Pancreas (tissue), 10 donors: Measurements from ENCODE around the gene TMEM150A. TPM values are rescaled to one million over a fixed set of nuclear protein-coding genes. Genes with fewer than 3 reads are reported as not detected.

Experiments
- ATAC-seq, 4 donors: fragments of 200-7000 bp; cut with Tn5 transposase; one replicate each; pipeline versions ENCODE4 v1.8.0 to v1.9.1; 2020; ENCODE audit warnings: mild to moderate bottlenecking in 4 of 4, moderate library complexity in 4 of 4
- DNase-seq, 6 donors: peaks; one replicate each; pipeline ENCODE4 v3.0.0-alpha.2; 2020
- FAIRE-seq: peaks from 2 replicates; lab custom pipeline; 2012; peaks lifted over from hg19 to GRCh38; lab: Jason Lieb, UNC
- H3K27ac ChIP-seq, 4 donors: fragments of 200-600 bp; sonication (generic); 1 replicate in 3 of 4; 2 replicates in 1 of 4; pipeline versions ENCODE4 v1.5.0 to v1.8.0; 2020
- H3K27me3 ChIP-seq, 4 donors: fragments of 200-600 bp; one replicate each; pipeline ENCODE4 v1.8.0; 2021
- H3K36me3 ChIP-seq, 3 donors: fragments of 200-600 bp; sonication (generic) in 1 of 3; one replicate each; pipeline versions ENCODE4 v1.5.0 to v1.8.0; 2020 to 2021
- H3K4me1 ChIP-seq, 3 donors: fragments of 200-600 bp; one replicate each; pipeline ENCODE4 v1.8.0; 2021
- H3K4me3 ChIP-seq, 4 donors: fragments of 200-600 bp; sonication (generic) in 2 of 4; one replicate each; pipeline versions ENCODE4 v1.5.0 to v1.8.0; 2020 to 2021
- H3K9me3 ChIP-seq, 4 donors: fragments of 200-600 bp; one replicate each; pipeline ENCODE4 v1.8.0; 2021
- CTCF ChIP-seq, 4 donors: fragments of 200-600 bp; sonication (generic) in 3 of 4; IDR thresholded peaks; one replicate each; pipeline versions ENCODE4 v1.5.0 to v1.8.0; 2021; ENCODE audit warnings: antibody characterized with exemption in 4 of 4
- WGBS, 2 donors: extraction: QIAGEN DNeasy Blood & Tissue Kit; methylation state at CpG; one replicate each; pipeline ENCODE4 v1.1.7; 2013; 5-methylcytosine and 5-hydroxymethylcytosine counted together
- intact Hi-C, 3 donors: fragments of 100-400 bp; cut with DNase I; formaldehyde crosslinking; loops; one replicate each; pipeline versions ENCODE4 v1.11.1 to v1.14.2; 2022
- polyA plus RNA-seq, 2 donors: library from polyadenylated mRNA; stranded (reverse); fragments of 200-250 nt; gene quantifications; one replicate each; pipeline ENCODE4 v1.2.3, GENCODE V29; 2013
- total RNA-seq, 6 donors: library from RNA; stranded (reverse); fragmentation: NEBNext Ultra II Directional in 4 of 6; extraction: Animal tissue kit (Norgen Biotek cat#: 25700) in 4 of 6; gene quantifications; one replicate each; pipeline versions ENCODE4 v1.2.1 to v1.2.4, GENCODE V29; 2021 to 2023
- donor health status: healthy with polysubstance abuse.
- donor health status: DM: no; HTN: no; CAD: no; lungs with moderate emphysema.
- donor health status: DM: no; HTN: no; CAD: no.
- donor health status: control.
- donor health status: control.
- donor health status: Bipolar disorder and iron deficiency.
- donor health status: DM: yes; HTN: yes; CAD: no.
- donor health status: DM: no; HTN: no; CAD: no.
- donor health status: DM: no; HTN: no; CAD: no.
- donor health status: DM: yes; HTN: yes; CAD: no.

TMEM150A gene
- total and polyA plus RNA-seq, 8 donors, result 14.8 to 47.6 (median 18.3) TPM

DNA sequence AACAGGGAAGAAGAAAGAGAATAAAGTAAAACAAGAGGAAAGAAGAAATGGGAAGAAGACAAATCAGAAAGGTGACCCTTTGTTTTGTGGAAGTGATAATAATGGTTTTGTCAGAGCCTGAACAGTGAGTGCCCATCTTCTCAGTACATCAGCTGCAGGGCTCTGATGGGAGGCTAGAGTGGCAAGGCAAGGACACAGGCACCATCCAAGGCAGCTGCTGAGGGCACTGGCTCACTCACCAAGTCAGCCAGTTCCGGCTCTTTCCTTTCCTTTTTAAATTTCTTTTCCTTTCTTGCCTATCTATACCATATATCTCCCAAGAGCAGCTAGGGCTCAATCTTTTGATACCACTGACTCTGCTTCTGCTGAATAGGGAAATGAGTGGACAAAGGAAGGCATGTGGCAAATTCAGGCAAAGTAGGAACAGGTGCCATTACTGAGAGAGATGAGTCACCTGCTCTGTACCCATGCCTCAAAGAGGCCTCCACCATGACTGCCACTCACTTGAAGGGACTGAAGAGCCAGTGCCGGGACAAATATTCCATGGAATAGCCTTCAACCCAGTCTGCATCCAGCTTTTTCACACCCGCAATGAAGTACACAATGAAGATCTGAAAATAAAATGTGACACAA is 47.4 kb downstream of the TMEM150A start:
- Histone ChIP-seq H3K4me3 (no peak overlapping the region), H3K27ac (no peak overlapping the region), H3K4me1 (peaks cover 0 to 20% (median 9%) of the 10 kb centered on the region in 3 donors), H3K36me3 (peaks cover 0 to 43% (median 8%) of the 10 kb centered on the region in 3 donors), H3K9me3 (no peaks in the 10 kb centered on the region), H3K27me3 (no peaks in the 10 kb centered on the region)
- no peak for ATAC-seq
- intact Hi-C loops, result loop anchor here (5.0 to 10.0 kb wide), 2 partner anchors 130 to 133 kb away; no protein-coding TSS in a partner anchor
- DNase-seq, result no peak
- WGBS, 2 donors, result 89 to 92% methylated on average over 3 of the region's 3 CpGs
- TF ChIP-seq CTCF (IDR thresholded peaks at IDR 0.05), result no peak
- FAIRE-seq, result no peak

DNA sequence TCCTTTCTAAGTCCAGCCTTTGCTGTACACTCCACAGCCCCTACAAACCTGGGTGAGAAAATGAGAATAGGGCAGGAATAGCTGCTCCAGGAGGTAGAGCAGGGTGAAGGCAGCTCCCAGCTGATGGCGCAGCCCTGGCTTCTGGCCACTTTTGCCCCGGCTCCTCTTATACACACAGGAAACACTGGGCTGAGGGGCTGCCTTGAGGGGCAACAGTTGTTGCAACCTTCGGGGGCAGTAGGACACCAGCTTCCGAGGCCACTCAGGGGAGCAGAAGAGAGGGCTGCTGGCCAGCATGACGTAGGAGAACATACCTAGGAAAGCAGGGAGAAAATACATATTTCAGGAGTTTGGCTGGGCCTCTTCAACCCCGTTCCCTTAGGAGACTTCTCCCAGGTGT is 49.3 kb downstream of the TMEM150A start:
- ATAC-seq (no peak), FAIRE-seq (no peak), DNase-seq (no peak)
- no peak for TF ChIP-seq CTCF (IDR thresholded peaks at IDR 0.05)
- 82 to 88% methylated on average over 6 of the region's 6 CpGs for WGBS, 2 donors
- Histone ChIP-seq H3K4me3 (no peak overlapping the region), H3K9me3 (no peaks in the 10 kb centered on the region), H3K27ac (no peak overlapping the region), H3K4me1 (peaks cover 0 to 11% (median 0%) of the 10 kb centered on the region in 3 donors), H3K27me3 (no peaks in the 10 kb centered on the region), H3K36me3 (peaks cover 0 to 48% (median 8%) of the 10 kb centered on the region in 3 donors)
- intact Hi-C loops, result loop anchor here (5.0 to 10.0 kb wide), 2 partner anchors 128 to 131 kb away; no protein-coding TSS in a partner anchor

GRCh38 chr2:85551698-85552678 is 50.5 kb downstream of the TMEM150A start:
- peak; percentile 75 to 87 (median 85) for TF ChIP-seq CTCF (IDR thresholded peaks at IDR 0.05)
- FAIRE-seq, result no peak

DNA sequence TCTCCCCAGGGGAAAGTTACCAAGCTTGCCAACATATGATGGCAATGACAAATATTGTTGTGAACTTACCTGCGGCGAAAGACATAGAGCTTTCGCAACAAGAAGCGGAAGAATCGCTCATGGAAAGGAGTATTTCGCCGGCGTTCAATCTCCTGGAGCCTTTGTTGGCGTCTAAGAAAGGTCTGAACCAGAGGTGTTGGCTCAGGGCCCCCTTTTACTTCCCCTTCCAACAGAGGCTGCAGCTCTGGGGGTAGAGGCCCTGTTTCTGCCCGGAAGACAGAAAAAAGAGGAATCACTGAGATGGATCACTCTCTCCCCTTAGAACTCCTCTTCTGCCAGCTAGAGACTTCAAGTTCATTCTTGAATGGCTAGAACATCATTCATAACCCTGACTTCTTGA is 52.0 kb downstream of the TMEM150A start:
- intact Hi-C loops, result loop anchor here (5.0 to 10.0 kb wide), 2 partner anchors 126 to 128 kb away; no protein-coding TSS in a partner anchor
- H3K9me3 ChIP-seq, result no peaks in the 10 kb centered on the region
- ATAC-seq (no peak), FAIRE-seq (no peak), DNase-seq (no peak)
- no peak overlapping the region for H3K4me3 ChIP-seq
- TF ChIP-seq CTCF (IDR thresholded peaks at IDR 0.05), result no peak
- no peaks in the 10 kb centered on the region for H3K27me3 ChIP-seq
- H3K36me3 ChIP-seq, result peaks cover 0 to 49% (median 16%) of the 10 kb centered on the region in 3 donors
- peaks cover 0 to 11% (median under 1%) of the 10 kb centered on the region in 3 donors for H3K4me1 ChIP-seq
- H3K27ac ChIP-seq, result peak overlapping the region in 1 of 4 donors; percentile 28
- WGBS, 2 donors, result 82 to 89% methylated on average over 10 of the region's 10 CpGs

More at GRCh38 chr2:85551698-85552678, 50.5 kb downstream of the TMEM150A start:
- Histone ChIP-seq H3K4me1 (peaks cover 0 to 11% (median 0%) of the 10 kb centered on the region in 3 donors), H3K27me3 (no peaks in the 10 kb centered on the region), H3K27ac (peak overlapping the region in 1 of 4 donors; percentile 30), H3K9me3 (no peaks in the 10 kb centered on the region), H3K36me3 (peaks cover 0 to 48% (median 8%) of the 10 kb centered on the region in 3 donors), H3K4me3 (no peak overlapping the region)
- ATAC-seq (peak; percentile 60 to 92 (median 80)), DNase-seq (peak; percentile 80 to 91 (median 86))
- intact Hi-C loops, result loop anchor here (5.0 to 10.0 kb wide), 2 partner anchors 127 to 130 kb away; no protein-coding TSS in a partner anchor
- 45 to 53% methylated on average over 9 of the region's 9 CpGs for WGBS, 2 donors
